Vagina (tissue), 2 donors: ENCODE data around the gene ITPR1. TPM values are rescaled to one million over a fixed set of nuclear protein-coding genes. Genes with fewer than 3 reads are reported as not detected.

Source experiments
- DNase-seq, 2 donors: peaks; one replicate each; pipeline ENCODE4 v3.0.0-alpha.2; 2017; ENCODE audit errors: extremely low spot score in 2 of 2
- H3K27ac ChIP-seq: fragments of 200-600 bp; sonication (generic); one replicate; pipeline ENCODE4 v1.5.1; 2019
- H3K27me3 ChIP-seq: fragments of 200-600 bp; sonication (generic); one replicate; pipeline ENCODE4 v1.5.1; 2019
- H3K36me3 ChIP-seq, 2 donors: fragments of 200-600 bp; sonication (generic); one replicate each; pipeline ENCODE4 v1.5.1; 2017 to 2019
- H3K4me1 ChIP-seq: fragments of 200-600 bp; sonication (generic); one replicate; pipeline ENCODE4 v1.5.1; 2019
- H3K4me3 ChIP-seq, 2 donors: fragments of 200-600 bp; sonication (generic); 1 replicate in 1 of 2; 2 replicates in 1 of 2; pipeline ENCODE4 v1.5.1; 2016 to 2019
- H3K9me3 ChIP-seq: fragments of 200-600 bp; sonication (generic); one replicate; pipeline ENCODE4 v1.5.1; 2019
- POLR2A ChIP-seq, 2 donors: fragments of 450-650 bp; IDR thresholded peaks; one replicate each; pipeline ENCODE4 v1.6.1; 2017; ENCODE audit warnings: antibody characterized with exemption in 2 of 2, mild to moderate bottlenecking in 2 of 2, moderate library complexity in 2 of 2
- POLR2AphosphoS5 ChIP-seq, 2 donors: sonication (generic); formaldehyde crosslinking; IDR thresholded peaks; one replicate each; pipeline ENCODE4 v1.9.0; 2017; ENCODE audit warnings: antibody characterized with exemption in 2 of 2, mild to moderate bottlenecking in 2 of 2, low read depth in 1 of 2; ENCODE audit not compliant: insufficient read depth in 1 of 2
- intact Hi-C: fragments of 100-400 bp; cut with DNase I; formaldehyde crosslinking; loops from one replicate; pipeline ENCODE4 v1.15.1; 2023
- total RNA-seq: library from RNA; depleted of rRNA; stranded (reverse); fragments of >200 nt; gene quantifications from one replicate; pipeline ENCODE4 v1.2.3, GENCODE V29; 2016
- TF ChIP-seq, protein P1 (sequence below), 3 experiments: fragments of 450-650 bp in 2 of 3; fragments of 200-600 bp in 1 of 3; sonication (generic) in 1 of 3; IDR thresholded peaks; one replicate each; pipeline ENCODE4 v1.5.1; 2017 to 2019; ENCODE audit warnings: antibody characterized with exemption in 3 of 3, mild to moderate bottlenecking in 2 of 3, moderate library complexity in 2 of 3

ITPR1 gene
- total RNA-seq, 1 donor from 2014 or later, result 108 TPM

DNA sequence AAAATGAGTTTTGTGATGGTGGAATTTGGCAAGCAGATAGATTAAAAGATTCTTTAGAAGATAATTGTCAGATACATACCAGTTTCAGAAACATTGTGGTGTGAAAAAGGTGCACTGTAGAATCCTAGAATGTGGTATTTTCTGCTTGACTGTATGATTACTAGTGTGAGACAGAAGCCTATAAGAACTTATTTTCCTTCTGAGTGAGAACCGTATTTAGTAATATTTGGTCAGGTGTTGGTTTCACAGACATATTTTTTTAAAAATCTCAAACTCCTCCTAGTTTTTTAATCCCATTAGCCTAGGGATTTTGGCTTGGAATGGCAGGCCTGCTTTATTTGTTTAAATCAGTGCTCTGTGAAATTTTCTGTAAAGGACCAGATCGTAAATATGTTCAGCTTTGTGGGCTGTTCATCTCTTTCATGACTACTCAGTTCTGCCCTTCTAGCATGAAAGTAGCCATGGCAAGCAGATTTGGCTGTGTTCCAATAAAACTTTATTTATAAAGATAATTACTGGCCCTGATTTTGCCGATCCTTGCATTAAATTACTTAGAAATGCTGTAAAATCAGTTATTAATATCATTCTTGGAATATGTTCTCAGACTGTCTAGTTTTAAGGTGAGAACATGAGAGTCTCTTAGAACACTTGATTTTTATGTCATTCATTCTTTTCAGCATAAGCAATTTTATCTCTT lies 205.1 kb downstream of the ITPR1 start:
- H3K4me3 ChIP-seq, result no peak overlapping the region
- no peak for DNase-seq
- H3K36me3 ChIP-seq, result peaks cover 0 to 31% of the 10 kb centered on the region in 2 donors
- intact Hi-C loops, result no loop called here
- H3K4me1 ChIP-seq, result no peaks in the 10 kb centered on the region
- H3K27ac ChIP-seq, result no peak overlapping the region
- no peaks in the 10 kb centered on the region for H3K9me3 ChIP-seq
- TF ChIP-seq POLR2A (IDR thresholded peaks at IDR 0.05) (no peak), POLR2AphosphoS5 (IDR thresholded peaks at IDR 0.05; ENCODE audit: insufficient read depth in 1 of 2, low read depth in 1 of 2) (no peak)
- TF ChIP-seq, protein P1, sequence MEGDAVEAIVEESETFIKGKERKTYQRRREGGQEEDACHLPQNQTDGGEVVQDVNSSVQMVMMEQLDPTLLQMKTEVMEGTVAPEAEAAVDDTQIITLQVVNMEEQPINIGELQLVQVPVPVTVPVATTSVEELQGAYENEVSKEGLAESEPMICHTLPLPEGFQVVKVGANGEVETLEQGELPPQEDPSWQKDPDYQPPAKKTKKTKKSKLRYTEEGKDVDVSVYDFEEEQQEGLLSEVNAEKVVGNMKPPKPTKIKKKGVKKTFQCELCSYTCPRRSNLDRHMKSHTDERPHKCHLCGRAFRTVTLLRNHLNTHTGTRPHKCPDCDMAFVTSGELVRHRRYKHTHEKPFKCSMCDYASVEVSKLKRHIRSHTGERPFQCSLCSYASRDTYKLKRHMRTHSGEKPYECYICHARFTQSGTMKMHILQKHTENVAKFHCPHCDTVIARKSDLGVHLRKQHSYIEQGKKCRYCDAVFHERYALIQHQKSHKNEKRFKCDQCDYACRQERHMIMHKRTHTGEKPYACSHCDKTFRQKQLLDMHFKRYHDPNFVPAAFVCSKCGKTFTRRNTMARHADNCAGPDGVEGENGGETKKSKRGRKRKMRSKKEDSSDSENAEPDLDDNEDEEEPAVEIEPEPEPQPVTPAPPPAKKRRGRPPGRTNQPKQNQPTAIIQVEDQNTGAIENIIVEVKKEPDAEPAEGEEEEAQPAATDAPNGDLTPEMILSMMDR (IDR thresholded peaks at IDR 0.05), result no peak
- H3K27me3 ChIP-seq, result no peaks in the 10 kb centered on the region

DNA sequence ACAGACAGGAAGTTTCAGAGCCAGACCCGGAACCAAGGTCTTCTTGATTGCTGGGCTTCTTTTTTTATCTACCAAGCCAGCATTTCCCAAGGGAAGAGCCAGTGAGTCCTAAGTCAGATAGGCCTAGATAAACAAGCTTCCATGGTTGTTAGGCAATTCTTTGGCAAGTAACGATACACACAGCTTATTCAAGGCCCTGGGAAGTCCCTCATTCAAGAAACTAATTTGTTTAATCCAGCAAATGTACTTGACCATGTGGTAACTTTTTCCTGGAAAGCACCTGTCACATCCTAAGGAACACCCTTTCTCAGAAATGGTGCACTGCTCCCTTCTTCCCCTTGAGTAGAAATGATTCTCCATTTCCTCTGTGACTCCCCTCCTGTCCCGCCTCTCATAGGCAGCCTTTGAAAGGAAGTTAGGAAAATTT lies 209.9 kb downstream of the ITPR1 start:
- H3K4me1 ChIP-seq, result no peaks in the 10 kb centered on the region
- no peak for DNase-seq
- no peak overlapping the region for H3K4me3 ChIP-seq
- H3K27ac ChIP-seq, result no peak overlapping the region
- no peaks in the 10 kb centered on the region for H3K9me3 ChIP-seq
- H3K27me3 ChIP-seq, result no peaks in the 10 kb centered on the region
- intact Hi-C loops, result no loop called here
- TF ChIP-seq, protein P1 (IDR thresholded peaks at IDR 0.05), result no peak
- TF ChIP-seq POLR2A (IDR thresholded peaks at IDR 0.05) (no peak), POLR2AphosphoS5 (IDR thresholded peaks at IDR 0.05; ENCODE audit: insufficient read depth in 1 of 2, low read depth in 1 of 2) (no peak)
- peaks cover 0 to 32% of the 10 kb centered on the region in 2 donors for H3K36me3 ChIP-seq

DNA sequence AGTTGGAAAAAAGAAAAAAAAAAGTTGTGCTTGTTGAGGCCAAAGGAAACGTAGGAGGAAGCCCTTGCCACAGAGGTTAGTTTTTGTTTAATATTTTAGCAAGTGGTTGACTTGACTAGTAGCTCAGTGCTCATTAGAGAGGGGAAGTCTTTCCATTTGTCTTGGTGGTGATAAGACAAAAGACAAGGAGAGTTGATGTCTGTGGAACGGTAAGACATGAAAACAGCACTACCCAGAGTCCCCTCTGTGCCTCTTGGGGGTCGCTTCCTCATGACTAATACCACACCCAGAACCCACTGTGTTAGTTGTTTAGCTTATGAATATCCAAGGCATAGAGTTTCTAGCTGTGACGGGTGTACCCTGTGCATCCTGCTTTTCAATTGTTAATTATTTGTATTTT lies 211.4 kb downstream of the ITPR1 start:
- Histone ChIP-seq H3K9me3 (no peaks in the 10 kb centered on the region), H3K27me3 (no peaks in the 10 kb centered on the region), H3K4me1 (no peaks in the 10 kb centered on the region), H3K4me3 (no peak overlapping the region), H3K36me3 (peaks cover 0 to 27% of the 10 kb centered on the region in 2 donors), H3K27ac (no peak overlapping the region)
- TF ChIP-seq POLR2A (IDR thresholded peaks at IDR 0.05) (no peak), POLR2AphosphoS5 (IDR thresholded peaks at IDR 0.05; ENCODE audit: insufficient read depth in 1 of 2, low read depth in 1 of 2) (no peak)
- TF ChIP-seq, protein P1 (IDR thresholded peaks at IDR 0.05), result no peak
- no peak for DNase-seq
- intact Hi-C loops, result no loop called here

DNA sequence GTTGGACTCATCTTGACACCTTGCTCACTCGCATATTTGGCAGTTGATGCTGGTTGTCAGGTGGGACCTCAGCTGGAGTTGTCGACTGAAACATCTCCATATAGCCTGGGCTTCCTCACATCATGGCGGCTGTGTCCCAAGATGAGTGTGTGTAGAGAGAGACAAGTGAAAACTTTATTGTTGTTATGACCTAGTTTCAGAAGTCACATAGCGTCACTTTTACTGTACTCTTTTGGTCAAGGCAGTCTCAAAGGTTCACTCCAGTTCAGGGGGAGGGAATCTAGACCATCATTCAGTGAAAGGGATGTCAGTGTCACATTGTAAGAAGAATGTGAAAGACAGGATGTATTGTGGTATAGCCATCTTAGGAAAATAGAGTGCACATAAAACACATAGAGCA lies 214.2 kb downstream of the ITPR1 start:
- no peak for DNase-seq
- TF ChIP-seq POLR2AphosphoS5 (IDR thresholded peaks at IDR 0.05; ENCODE audit: insufficient read depth in 1 of 2, low read depth in 1 of 2) (no peak), POLR2A (IDR thresholded peaks at IDR 0.05) (no peak)
- TF ChIP-seq, protein P1 (IDR thresholded peaks at IDR 0.05), result no peak
- no peak overlapping the region for H3K4me3 ChIP-seq
- no peaks in the 10 kb centered on the region for H3K27me3 ChIP-seq
- peaks cover 0 to 18% of the 10 kb centered on the region in 2 donors for H3K36me3 ChIP-seq
- H3K9me3 ChIP-seq, result no peaks in the 10 kb centered on the region
- no peak overlapping the region for H3K27ac ChIP-seq
- peaks cover 9% of the 10 kb centered on the region for H3K4me1 ChIP-seq
- intact Hi-C loops, result no loop called here

DNA sequence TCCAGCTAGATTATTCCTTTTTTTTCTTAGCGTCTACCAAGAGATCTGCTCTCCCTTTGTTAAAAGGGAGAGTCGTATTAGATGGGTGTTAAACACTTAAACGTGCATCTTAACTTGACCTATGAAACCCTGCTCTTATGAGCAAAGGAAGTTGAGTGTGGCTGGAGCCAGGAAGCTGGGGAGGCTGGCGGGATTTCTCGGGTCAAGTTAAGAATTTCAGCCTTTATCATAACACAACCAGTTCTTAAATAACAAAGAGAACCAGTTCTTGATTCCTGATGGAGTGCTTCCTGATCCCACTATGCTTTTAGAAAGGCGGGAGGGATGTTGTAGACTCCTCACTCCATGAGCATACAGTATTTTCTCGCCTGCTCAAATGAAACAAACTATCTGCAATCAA lies 215.1 kb downstream of the ITPR1 start:
- Histone ChIP-seq H3K9me3 (no peaks in the 10 kb centered on the region), H3K27me3 (no peaks in the 10 kb centered on the region), H3K4me3 (no peak overlapping the region), H3K4me1 (peaks cover 9% of the 10 kb centered on the region), H3K36me3 (peaks cover 0 to 10% of the 10 kb centered on the region in 2 donors), H3K27ac (no peak overlapping the region)
- no peak for DNase-seq
- intact Hi-C loops, result no loop called here
- TF ChIP-seq POLR2AphosphoS5 (IDR thresholded peaks at IDR 0.05; ENCODE audit: insufficient read depth in 1 of 2, low read depth in 1 of 2), result no peak
- TF ChIP-seq POLR2A (IDR thresholded peaks at IDR 0.05), result no peak
- TF ChIP-seq, protein P1 (IDR thresholded peaks at IDR 0.05), result no peak
